ENCODE results near the gene KLK4. TPM values are rescaled to one million over a fixed set of nuclear protein-coding genes. Genes with fewer than 3 reads are reported as not detected.
A peak's percentile ranks its signal among the peaks of the same experiment; 100 is the strongest.

Gene KLK4
- total RNA-seq, 1 donor from 2014 or later = not detected

- Histone ChIP-seq H3K4me3 (ENCODE audit: low read depth, low read length) (no peak overlapping the region), H3K27me3 (ENCODE audit: control insufficient read depth, insufficient read depth, low read length) (no peaks in the 10 kb centered on the region)
- DNase-seq (ENCODE audit: low read depth) = peak; percentile 32
Observed at GRCh38 chr19:50922317-50922853, 11.2 kb upstream of the KLK4 start.

GRCh38 chr19:50921426-50922316, 10.5 kb upstream of the KLK4 start:
- Histone ChIP-seq H3K4me3 (ENCODE audit: low read depth, low read length) (no peak overlapping the region), H3K27me3 (ENCODE audit: control insufficient read depth, insufficient read depth, low read length) (peaks cover 2% of the 10 kb centered on the region), H3K36me3 (ENCODE audit: control insufficient read depth, insufficient read depth, low read length) (no peaks in the 10 kb centered on the region)
- TF ChIP-seq, protein P1, sequence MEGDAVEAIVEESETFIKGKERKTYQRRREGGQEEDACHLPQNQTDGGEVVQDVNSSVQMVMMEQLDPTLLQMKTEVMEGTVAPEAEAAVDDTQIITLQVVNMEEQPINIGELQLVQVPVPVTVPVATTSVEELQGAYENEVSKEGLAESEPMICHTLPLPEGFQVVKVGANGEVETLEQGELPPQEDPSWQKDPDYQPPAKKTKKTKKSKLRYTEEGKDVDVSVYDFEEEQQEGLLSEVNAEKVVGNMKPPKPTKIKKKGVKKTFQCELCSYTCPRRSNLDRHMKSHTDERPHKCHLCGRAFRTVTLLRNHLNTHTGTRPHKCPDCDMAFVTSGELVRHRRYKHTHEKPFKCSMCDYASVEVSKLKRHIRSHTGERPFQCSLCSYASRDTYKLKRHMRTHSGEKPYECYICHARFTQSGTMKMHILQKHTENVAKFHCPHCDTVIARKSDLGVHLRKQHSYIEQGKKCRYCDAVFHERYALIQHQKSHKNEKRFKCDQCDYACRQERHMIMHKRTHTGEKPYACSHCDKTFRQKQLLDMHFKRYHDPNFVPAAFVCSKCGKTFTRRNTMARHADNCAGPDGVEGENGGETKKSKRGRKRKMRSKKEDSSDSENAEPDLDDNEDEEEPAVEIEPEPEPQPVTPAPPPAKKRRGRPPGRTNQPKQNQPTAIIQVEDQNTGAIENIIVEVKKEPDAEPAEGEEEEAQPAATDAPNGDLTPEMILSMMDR (IDR thresholded peaks at IDR 0.05; ENCODE audit: insufficient read depth, low read length, poor library complexity, severe bottlenecking) = no peak
- no peak for DNase-seq (ENCODE audit: low read depth)

More at GRCh38 chr19:50922317-50922853, 11.2 kb upstream of the KLK4 start:
- TF ChIP-seq, protein P1 (IDR thresholded peaks at IDR 0.05; ENCODE audit: insufficient read depth, low read length, poor library complexity, severe bottlenecking) = peak; percentile 79
- H3K36me3 ChIP-seq (ENCODE audit: control insufficient read depth, insufficient read depth, low read length) = no peaks in the 10 kb centered on the region

DNA sequence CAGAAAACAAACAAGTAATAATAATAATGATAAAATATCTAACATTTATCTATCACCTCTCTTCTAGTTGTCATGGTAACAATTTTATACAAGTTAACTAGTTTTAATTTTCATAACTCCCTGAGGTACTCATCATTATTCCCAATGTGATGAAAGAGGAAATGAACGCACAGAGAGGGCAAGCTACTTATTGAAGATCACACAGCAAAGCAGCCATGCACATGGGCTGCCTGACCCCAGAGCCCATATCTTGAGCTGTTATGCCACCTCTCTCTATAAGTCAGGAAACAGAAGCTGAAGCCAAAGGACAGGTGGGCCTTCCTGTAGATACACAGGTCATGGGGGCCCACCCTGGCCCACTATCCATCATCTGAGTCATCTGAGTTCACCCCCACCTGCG, 4.9 kb upstream of the KLK4 start:
- Histone ChIP-seq H3K4me3 (ENCODE audit: low read depth, low read length) (no peak overlapping the region), H3K27me3 (ENCODE audit: control insufficient read depth, insufficient read depth, low read length) (peaks cover 30% of the 10 kb centered on the region), H3K36me3 (ENCODE audit: control insufficient read depth, insufficient read depth, low read length) (no peaks in the 10 kb centered on the region)
- DNase-seq (ENCODE audit: low read depth) = no peak
- TF ChIP-seq, protein P1 (IDR thresholded peaks at IDR 0.05; ENCODE audit: insufficient read depth, low read length, poor library complexity, severe bottlenecking) = no peak

DNA sequence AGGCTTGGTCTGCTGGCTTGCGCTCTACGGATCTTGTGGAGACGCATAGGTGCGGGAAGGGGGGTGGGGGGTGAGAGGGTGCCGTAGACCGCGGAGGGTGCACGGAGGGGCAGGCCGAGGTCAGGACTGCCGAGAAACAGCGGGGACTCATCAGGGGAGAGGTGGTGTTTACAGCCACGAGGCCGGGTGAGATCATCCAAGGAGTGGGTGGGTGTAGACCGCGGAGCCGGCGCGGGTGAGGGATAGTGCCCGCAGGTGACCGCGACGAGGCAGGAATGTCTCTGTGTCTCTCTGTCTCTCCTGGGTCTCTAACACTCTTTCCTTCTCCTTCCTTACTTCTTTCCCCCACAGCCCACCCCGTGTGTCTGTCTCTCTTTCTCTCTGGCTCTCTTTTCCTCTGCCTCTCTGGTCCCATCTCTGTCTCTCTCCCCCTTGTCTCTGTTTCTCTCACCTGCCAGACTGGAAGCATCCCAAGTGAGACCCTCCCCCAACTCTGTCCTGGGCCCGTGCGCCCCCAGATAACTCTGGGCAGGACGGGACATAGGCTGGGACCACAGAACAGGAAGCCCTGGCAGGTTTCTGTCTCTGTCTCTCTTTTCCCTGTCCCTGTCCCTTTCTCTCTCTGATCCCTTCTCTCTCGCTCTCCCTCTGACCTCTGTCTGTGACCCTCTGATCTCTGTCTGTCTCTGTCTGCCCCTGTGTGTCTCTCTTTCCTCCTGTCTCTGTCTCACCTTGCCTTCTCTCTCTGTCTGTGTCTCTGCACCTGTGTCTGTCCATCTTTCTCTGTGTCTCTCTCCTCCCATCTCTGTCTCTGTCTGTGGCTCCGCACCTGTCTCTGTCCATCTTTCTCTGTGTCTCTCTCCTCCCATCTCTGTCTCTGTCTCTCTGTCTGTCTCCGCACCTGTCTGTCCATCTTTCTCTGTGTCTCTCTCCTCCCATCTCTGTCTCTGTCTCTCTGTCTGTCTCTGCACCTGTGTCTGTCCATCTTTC, 1.8 kb upstream of the KLK4 start:
- no peaks in the 10 kb centered on the region for H3K36me3 ChIP-seq (ENCODE audit: control insufficient read depth, insufficient read depth, low read length)
- peaks cover 58% of the 10 kb centered on the region for H3K27me3 ChIP-seq (ENCODE audit: control insufficient read depth, insufficient read depth, low read length)
- DNase-seq (ENCODE audit: low read depth) = no peak
- no peak overlapping the region for H3K4me3 ChIP-seq (ENCODE audit: low read depth, low read length)
- TF ChIP-seq, protein P1 (IDR thresholded peaks at IDR 0.05; ENCODE audit: insufficient read depth, low read length, poor library complexity, severe bottlenecking) = no peak

- no peaks in the 10 kb centered on the region for H3K36me3 ChIP-seq (ENCODE audit: control insufficient read depth, insufficient read depth, low read length)
- TF ChIP-seq, protein P1 (IDR thresholded peaks at IDR 0.05; ENCODE audit: insufficient read depth, low read length, poor library complexity, severe bottlenecking) = no peak
- no peak for DNase-seq (ENCODE audit: low read depth)
- H3K27me3 ChIP-seq (ENCODE audit: control insufficient read depth, insufficient read depth, low read length) = peaks cover 58% of the 10 kb centered on the region
- H3K4me3 ChIP-seq (ENCODE audit: low read depth, low read length) = no peak overlapping the region
Observed at GRCh38 chr19:50912102-50912599, 956 bp upstream of the KLK4 start.
